ENCODE results near the gene ACOXL.

The ACOXL gene

DNA sequence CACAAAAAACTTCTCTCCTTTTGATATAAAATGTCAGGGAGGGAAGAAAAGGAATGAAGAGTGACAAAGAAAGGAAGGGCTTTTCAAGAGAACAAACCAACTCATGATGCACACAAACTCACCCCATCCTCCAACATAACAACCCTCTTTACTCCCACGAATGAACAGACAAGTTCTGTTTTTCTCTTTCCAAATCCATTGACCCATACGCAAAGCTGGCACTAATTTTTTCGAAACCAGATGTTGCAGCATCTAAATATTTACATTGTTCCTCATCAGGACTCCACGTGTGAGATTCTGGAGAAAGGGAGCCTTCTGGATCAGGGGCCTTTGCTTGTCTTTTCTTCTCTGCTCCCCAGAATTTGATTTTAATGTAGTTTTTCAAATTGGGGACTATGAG is 245.0 kb downstream of the ACOXL start:
- no peak for DNase-seq (ENCODE audit: low read depth in 3 of 3)

DNA sequence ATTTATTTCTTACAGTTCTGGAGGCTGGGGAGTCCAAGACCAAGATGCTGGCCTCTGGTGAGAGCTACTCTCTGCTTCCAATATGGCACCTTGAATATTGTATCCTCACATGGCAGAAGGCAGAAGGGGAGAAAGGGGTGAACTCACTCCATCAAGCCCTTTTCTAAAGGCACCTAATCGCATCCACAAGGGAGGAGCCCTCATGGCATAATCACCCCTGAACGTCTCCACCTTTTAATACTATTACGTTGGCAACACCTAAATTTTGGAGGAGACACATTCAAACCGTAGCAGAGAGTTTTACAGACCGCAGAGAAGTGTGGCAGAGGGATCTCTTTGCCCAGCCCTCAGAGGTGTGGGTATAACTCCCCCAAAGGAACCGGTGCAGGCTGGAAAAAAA is 245.8 kb downstream of the ACOXL start:
- no peak for DNase-seq (ENCODE audit: low read depth in 3 of 3)

DNA sequence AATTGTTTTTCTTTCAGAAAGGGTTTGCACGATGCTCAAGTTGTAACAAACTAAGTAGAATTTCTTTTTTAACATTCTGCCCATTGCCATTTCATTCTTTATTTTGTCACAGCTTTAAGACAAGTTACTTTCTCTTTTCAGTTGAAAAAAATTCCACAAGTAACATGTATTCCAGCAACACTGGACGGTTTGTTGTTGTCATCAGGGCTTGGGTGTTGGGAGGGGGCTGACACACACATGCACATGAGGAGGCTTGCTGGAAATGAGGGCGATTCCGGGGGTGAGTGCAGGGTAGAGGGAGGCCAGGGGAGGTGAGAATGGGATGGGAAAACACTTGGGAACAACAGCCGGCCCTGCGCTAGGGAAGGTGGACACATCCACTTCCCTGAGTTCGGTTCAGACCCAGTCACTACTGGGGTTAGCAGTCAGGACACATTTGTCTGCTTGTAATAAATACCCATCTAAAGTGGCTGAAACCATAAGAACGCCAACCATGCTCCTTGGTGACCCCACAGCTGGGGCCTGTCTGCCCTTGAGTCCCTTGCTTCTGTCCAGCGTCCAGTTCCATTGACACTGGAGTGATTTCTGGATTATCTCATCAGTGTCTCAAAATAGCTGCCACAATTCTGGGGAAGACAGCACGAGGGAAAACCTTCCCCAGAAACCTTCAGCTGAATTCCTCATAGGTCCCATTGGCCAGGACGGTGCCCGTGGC is 246.5 kb downstream of the ACOXL start:
- no peak for DNase-seq (ENCODE audit: low read depth in 3 of 3)

DNA sequence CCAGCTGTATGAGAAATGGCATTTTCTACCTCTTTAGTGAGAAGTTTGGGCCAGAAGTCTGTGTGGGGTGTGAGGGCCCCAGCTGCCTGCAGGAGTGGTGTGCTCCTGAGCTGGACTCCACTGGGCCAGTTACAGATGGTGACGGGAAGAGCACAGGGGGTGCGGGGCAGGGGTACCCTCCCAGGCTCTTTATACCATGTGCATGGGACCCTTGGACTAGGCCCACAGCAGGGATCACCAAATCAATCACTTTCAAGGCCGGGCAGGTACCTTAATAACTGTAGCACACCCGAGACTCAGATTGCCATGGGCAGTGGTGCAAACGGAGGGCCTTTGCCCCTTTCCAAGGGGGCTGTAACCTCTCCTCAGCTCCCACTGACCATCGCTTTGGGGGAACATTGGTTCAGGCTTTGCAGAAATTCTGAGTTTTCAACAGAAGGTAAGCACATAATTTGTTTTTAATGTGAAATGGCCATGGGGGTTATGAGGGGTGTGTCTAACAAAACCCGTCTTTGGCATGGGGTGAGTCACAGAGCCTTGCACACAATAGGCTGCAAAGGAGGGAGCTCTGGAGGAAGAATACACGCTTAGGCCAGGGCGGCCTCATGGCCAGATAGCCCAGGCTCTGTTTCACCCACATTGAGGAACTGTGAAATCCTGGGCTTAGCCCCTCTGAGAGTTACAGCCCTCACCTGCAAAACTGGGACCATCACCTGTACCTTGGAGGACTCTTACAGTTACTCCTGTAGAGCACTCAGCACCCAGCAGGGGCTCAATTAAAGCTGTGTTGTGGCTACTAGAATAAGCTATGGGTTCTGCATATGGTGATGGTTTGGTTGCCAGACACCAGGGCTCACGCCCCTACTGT is 247.3 kb downstream of the ACOXL start:
- no peak for DNase-seq (ENCODE audit: low read depth in 3 of 3)

DNA sequence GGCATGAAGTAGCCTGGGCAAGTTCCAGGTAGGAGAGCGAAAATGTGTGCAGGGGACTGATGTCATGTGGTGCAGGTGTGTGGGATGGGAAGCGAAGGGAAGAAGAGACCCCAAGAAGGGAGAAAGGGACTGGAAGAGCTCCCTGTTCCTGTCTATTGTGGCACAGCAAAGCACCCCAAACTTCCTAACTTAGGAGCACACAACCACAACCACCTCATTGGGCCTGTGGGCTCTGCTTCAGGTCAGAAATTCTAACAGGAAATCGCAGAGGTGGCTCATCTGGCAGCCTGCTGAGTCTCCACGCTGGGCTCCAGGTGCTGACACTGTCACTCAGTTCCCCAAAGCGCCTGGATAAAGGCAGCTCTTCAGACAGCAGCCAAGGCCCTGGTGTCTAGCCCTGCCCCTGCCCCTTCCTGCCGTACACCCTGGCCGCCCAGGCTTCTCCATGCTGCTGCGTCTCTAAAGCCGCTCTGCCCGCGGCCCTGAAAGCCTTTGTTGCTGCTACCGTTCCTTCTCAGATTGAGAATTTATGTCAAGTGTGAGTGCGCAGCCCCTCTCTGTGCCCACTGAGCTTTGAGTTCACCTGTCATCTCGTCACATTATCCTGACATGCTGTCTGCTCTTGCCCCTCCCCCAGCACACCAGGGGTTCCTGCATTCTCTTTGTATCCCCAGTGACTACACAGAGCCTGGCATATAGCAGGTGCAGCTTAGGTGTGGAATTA is 248.1 kb downstream of the ACOXL start:
- no peak for DNase-seq (ENCODE audit: low read depth in 3 of 3)

DNA sequence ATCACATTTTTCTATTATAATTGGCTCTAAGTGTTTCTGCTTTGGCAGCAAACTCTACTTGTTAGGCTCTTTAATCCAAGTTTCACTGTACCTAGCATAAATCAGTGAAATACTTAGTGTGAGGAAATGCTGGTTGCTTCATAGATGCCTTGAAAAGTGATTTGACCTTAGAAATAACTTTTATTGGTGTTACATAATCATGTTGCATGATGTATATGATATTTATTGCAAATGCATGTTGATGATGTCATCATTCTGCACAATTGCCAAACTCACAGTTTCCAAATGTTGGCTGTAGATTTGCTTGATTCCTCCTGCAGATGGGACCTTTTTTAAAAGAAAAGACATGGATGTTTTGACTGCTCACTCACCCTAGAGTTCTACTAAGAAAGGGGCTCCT is 250.8 kb downstream of the ACOXL start:
- no peak for DNase-seq (ENCODE audit: low read depth in 3 of 3)

DNA sequence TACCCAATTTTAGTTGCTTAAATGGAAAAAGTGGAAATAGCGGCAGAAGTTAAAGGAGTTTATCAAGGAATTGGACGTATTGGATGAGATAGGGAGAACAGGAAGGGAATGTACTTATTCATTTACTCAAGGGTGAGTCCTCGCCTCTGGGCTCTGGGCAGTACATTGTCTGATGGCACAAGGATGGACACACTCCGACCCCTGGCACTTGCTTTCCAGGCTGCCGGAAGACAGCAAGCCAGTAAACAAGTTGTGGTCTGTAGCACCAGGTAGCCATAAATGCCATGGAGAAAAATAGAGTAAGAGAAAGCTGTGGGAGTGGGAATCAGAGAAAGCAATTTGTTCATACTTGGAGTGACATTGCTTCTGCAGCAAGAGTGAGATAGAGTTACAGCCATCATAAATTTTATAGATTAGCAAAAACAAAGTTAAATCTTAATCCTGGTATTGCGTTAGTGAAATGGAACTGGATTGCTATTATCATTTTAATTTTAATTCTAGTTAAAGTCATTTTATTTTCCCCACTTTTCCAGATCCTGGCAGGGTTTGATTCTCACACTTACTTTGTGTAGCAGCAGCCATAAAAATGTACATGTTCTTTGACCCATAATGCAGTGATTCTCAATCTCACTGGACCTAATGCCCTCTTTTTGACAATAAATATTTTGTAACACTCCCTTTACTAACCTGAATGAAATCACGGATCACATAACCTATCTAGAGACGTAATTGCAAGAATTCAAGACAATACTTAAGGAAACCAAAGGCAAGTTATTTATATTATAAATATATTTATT is 252.5 kb downstream of the ACOXL start:
- DNase-seq (ENCODE audit: low read depth in 3 of 3): no peak

DNA sequence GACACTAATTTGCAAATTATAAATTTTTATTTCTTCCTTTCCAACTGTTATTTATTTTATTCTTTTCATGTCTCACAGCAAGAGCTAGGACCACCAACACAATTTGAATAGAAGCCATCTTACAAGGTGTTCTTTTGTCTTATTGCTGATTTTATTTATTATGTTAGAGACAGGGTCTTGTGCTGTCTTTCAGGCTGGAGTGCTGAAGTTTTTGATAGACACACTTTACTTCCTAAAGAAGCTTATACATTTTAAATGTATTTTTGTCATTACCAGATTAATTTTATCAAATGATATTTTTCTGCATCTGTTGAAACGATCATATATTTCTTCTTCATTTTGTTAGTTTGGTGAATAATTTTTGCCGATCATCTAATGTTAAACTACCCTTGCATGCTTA is 258.1 kb downstream of the ACOXL start:
- DNase-seq (ENCODE audit: low read depth in 3 of 3): no peak

DNA sequence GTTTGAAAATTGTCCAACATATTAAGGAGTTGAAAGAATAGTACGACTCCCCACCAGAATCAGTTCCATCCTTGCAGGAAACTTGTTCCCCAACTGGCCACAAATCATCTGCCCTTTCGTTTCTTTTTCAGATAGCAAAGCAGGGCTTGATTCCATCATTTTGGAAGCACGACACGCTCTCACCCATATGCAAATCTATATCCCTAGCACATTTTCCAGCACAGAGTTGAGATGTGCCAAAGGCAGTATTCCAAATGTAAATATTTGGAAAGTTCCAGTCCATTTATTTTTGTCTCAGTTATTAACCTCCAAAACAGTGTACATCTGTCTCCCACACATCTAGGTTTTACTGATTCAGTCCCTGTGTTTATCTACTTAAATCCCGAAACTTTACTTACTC is 259.5 kb downstream of the ACOXL start:
- no peak for DNase-seq (ENCODE audit: low read depth in 3 of 3)

DNA sequence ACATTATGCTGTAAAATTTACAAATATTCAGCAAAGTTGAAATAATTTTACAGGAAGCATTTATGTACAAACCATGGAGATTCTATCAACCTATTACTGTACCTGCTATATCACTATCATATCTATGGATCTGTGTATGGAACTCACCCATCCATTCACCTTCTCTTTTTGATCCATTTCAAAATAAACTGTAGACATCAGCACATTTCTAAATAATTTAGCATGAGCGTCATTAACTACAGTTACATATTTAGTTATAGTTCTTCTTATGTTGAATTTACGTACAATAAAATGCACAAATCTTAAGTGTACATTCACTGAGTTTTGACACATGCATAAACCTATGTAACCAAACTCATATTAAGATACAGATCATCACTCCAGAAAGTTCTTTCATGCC is 260.5 kb downstream of the ACOXL start:
- DNase-seq (ENCODE audit: low read depth in 3 of 3): no peak

DNA sequence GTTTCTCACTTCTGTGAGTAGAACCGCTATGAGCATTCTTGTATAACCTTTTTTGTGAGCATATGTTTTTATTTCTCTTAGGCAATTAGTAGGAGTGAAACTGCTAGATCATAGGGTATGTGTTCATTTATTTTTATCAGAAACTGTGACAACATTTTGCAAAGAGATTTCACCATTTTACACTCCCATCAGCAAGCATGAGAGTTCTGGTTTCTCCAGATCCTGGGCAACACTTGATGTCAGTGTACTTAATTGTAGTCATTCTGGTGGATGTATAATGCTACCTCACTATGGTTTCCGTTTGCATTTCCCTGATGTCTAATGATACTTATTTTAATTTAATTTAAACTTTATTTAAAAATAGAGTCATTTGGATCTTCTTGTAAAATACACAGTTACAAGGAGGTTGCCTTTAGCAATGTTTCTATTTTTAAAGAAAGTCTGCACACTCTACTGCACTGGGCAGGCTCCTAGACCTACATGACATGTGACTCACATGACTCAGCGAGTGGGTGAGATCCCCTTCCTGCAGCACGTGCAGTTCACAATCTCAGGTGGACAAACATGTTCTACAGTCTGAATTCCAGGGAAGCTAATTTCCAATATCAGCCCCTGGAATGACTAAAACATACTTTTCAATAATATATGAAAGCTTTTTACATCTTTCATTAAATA is 261.3 kb downstream of the ACOXL start:
- no peak for DNase-seq (ENCODE audit: low read depth in 3 of 3)

DNA sequence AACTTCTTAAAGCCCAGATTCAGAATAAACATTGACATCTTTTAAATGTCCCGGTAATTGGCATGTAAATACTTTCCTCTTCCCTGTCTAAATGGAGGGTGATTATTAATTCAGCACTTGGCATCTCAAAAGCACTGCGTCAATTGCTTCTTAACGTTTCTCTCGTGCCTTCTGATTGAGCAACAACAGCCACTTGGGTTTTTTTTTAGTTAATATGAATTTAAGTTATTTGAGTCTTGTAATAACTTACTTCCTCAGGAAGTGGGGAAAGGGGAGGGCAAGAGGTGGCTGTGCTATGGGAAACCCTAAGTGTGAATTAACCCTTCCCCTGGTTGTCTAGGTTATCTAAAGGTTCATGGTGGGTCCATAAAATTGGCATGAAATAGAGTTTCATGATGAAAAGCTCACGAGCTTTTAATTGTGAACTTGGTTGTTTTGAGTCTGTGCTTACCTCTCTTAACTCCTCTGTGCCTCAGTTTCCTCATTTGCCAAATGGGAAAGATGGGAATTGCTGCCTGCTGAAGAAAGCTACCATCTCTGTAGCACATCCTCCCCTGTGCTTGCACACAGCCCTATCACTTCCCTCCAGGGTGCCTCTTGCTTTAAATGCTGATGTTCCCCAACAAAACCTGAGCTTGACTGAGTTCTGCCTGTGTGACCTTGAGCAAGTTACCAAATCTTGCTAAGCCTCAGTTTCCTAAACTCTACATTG is 262.0 kb downstream of the ACOXL start:
- DNase-seq (ENCODE audit: low read depth in 3 of 3): no peak

DNA sequence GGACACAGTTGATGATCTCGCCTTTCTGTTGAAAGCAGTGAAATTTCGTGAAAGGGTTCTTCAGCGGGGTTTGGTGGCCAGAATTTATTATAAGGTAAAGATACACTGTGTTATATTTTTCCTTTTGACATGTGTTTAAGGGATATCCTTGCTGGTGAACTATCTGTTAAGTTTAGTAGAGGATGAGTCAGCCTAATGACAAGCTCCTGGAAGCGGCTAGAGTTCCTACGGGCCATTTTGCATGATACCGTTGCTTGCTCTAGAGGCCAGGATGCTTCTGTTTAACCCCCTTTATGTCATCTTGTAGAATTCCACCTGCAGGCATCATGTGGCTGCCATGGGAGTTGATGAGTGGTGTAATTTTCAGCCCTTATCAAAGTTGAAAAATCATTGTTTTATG is 263.5 kb downstream of the ACOXL start:
- no peak for DNase-seq (ENCODE audit: low read depth in 3 of 3)

DNA sequence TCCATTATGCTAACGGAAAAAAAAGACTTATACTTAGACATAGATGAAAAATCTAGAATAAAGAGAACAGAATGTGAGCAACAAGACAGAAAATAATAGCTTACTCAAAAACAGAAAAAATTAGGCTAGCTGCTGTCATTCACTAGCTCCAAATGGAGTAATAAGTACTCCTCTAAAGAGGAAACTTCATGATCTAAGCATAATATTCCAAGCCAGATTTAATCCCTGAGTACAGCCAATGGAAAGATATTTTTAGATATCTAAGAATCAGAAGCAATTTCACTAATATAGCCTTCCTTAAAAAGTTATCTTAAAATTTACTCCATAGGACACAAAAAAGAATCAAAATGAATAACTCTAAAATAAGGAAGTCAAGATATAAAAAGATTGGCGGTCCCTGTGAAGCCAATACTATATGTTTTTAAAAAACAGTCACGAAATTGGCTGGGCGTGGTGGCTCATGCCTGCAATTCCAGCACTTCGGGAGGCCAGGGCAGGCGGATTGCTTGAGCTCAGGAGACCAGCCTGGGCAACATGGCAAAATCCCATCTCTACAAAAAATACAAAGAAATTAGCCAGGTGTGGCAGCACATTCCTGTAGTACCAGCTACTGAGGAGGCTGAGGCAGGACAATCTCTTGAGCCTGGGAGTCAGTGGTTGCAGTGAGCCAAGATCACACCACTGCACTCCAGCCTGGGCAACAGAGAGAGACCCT is 265.1 kb downstream of the ACOXL start:
- no peak for DNase-seq (ENCODE audit: low read depth in 3 of 3)

DNA sequence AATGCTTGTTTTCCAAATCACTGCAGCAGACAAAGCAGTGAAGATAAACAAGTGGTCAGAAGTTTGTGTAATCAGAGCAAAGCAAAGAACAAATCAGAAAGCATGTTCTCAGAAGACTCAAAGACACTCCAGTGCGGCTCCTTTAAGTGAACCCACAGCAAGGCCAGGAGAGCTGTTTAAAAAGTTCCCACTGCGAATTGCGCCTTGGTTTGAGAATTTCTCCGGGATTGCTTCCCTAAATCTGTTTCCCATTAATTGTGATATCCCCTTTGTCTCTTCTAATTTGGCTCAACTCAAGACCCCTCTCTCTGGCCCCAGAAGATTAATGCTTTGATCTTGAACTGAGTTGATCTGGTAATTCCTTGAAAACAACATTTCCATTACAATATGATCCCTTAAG is 265.9 kb downstream of the ACOXL start:
- DNase-seq (ENCODE audit: low read depth in 3 of 3): no peak

DNA sequence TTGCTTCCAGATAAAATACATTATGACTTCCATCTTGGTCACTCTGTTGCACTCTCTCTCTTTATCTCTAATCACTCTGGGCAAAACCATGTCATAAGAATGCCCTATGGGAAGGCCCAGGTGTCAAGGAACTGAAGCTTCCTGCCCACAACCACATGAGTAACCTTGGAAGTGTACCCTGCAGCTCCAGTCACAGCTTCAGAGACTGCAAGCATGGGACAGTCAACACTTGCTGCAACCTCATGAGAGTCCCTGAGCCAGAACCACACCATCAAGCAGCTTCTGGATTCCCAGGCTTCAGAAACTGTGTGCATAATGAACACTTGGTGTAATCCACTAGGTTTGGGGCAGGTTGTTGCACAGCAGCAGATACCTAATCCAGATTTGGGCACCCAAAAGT is 267.3 kb downstream of the ACOXL start:
- DNase-seq (ENCODE audit: low read depth in 3 of 3): no peak

DNA sequence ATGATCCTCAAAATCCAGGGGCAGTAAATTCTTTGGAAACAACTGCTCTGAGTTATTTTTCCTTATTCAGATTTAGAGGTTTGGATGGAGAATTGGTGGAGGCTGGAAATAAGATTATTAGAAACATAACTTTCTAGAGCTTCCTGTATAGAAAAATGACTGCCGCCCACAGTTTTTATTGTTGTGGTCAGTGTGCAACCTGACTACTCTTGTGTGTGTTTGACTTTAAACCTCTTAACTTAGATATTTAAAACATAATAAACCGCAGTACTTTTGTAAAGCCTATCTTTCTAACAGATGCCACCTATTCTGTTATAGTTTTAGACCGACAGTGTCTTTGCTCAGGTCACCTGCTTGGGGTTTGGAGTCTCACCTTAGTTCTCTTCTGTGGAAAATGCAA is 272.9 kb downstream of the ACOXL start:
- DNase-seq (ENCODE audit: low read depth in 3 of 3): no peak

DNA sequence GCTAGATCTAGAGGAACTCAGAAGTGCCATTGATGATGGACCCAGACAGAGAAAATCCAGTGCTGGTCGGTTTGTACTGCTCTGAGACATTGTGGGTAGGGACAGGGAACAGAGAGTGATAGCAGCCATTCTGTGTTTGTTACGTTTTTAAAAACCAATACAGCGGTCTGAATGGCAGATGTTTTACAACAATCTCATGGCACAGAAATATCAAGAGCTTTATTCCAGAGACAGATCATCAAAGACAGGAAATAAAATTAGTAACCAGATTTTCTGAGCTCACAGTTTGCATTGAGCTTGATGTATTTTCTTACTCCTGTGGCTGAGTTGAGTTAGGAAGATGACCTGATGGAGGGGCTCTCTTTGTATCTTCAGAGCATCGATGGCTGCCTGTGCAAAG is 273.4 kb downstream of the ACOXL start:
- no peak for DNase-seq (ENCODE audit: low read depth in 3 of 3)

DNA sequence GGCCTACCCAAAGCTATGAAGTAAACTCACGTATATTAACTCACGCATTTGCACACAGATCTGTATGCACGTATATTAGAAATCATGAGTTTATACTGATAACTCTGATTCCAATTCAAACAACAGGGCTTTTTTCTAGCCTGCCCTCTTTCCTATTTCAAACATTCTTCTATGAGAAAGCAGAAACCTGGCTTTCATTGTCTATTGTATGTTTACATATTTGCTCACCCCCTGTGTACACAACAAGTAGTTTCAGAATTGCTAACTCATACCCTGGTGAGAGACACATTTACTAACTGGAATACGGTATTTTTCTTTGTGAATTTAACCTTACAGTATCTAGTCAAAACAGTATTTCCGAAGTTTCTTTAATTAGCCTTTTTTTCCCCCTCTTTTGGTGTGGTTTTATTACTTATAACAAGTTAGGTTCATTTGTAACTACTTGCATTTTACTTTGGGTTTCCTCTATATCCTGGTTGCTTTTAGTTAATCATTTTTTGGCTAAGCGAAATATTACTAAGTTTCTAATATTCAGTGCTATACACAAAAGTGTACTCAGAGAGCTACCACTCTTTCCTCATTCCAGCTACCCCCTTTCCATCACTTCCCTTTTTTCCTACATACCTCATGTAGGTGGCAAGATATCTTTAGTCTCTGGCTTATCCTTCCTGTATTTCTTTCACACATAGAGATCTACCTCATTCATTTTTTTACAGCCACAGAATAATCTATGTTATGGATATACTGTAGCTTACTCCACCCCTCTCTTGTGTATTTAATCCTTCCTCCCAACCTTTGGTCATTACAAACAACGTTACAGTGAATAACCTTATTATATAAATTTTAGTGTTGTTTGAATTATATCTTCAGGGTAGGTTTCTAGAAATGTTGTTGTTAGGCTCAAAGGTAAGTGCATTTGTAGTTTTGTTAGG is 275.6 kb downstream of the ACOXL start:
- no peak for DNase-seq (ENCODE audit: low read depth in 3 of 3)

Measured in stimulated activated CD4-positive, alpha-beta T cell treated with anti-CD3 and anti-CD28 coated beads, TNF-alpha, amount 100 ng/mL, for 48 hours (primary cell).